Mesangial cell (primary cell): ENCODE results near the gene TTC24. TPM values are rescaled to one million over a fixed set of nuclear protein-coding genes. Genes with fewer than 3 reads are reported as not detected.

Source experiments
- total RNA-seq: library from RNA; depleted of rRNA; stranded (reverse); fragments of >200 nt; gene quantifications from 2 replicates; pipeline ENCODE4 v1.2.3, GENCODE V29; 2015

Gene TTC24
- not detected in 2 replicates for total RNA-seq

GRCh38 chr1:156579472-156579871 lies at the start of gene TTC24:
TSS of gene TTC24 (plus strand) at chr1:156579723. CDS start at chr1:156581365, 1,642 bp downstream.

DNA sequence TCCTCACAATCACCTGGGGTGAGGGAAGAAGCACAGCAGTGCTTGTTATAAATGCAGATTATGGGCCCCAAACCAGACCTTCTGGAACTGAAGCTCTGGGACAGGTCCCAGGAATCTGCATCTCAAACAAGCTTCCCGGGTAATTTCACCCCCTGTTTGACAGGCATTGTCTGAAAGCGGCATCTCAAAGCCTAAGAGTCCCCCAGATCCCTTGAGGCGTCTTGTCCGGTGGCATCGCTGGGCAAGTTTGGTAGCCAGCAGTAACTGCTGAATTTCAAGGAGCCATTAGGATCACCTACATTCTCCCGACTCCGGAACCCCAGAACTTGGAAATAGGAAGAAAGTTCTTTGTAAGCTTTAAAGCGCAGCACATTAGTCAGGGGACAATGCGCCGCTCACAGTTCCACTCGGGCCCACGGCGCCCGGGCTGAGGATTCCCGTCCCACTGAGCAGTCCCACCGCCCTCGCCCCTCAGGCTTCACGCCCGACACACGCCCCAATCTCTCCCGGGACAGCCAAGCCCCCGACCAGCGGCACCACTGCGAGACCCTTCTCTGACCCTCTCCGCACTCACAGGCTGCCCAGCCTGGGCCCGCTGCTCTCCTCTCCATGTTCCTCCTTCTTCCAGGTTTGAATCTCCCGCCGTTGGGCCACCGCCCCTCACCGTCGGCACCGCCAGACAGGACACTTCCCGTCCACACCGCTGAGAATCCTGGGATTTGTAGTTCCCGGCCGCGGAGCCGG lies 7.4 kb upstream of the TTC24 start, which contains the start of gene IQGAP3:
Gene IQGAP3, minus strand, starts transcription at position 647 of the 744 bp plus-strand sequence. Its CDS starts 36 bp downstream, at position 611.

DNA sequence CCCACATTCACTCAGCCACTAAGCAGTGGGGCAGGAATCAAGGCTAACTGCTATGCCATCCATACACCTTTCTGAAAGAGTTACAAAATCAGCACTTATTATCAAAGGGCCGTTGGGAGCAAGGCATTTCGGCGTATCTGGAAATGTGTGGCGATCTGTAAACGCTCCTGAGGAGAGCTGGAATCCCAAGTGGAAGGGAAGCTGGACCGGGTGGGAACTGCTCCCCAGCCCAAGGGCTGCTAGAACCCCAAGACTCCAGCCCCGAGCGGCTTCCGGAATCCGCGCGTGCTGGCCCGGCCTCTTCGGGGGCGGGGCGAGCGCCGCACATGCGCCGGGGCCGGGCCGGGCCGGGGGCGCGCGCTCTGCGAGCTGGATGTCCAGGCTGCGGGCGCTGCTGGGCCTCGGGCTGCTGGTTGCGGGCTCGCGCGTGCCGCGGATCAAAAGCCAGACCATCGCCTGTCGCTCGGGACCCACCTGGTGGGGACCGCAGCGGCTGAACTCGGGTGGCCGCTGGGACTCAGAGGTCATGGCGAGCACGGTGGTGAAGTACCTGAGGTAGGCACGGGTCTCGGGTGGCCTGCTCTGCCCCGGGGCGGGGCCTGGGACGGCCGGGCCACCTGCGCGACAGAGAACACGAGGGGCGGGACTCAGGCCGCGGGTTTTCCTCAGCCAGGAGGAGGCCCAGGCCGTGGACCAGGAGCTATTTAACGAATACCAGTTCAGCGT lies 12.1 kb downstream of the TTC24 start, which contains the start of gene NAXE:
Gene NAXE, plus strand, starts transcription at position 345 of the 726 bp plus-strand sequence. Its CDS starts 29 bp downstream, at position 374.

DNA sequence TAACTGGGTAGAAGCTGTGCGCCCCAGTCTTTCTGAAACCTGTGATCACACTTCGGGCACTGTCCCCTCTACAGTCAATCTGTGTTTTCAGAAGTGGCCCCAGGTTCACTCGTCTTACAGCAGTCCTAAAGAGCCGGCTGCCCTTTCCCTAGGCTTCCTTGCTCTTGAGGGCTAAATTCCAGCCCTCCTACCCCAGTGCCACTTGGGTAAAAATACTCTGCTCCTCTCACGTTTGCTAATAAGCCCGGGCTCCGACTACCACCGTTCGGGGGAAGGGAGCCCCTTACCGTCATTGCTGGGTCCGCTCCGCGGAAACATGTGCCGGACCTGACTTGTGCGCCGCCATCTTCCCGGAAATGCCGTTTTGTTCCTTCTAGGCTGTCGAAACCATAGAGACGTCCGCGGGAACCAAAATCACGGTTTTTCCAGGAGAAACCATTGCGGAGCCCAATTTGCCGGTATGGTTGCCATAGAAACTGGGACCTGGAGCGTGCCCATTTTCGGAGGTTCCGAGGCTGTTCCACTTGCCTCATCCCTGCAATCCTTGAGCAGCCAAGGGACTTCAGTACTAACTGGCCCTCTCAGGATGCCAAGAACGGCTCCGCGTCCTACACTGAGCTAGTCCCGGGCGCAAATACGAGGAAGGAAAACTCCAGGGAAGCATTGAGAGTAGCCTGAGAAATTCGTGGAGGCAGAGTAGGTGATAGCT lies 21.8 kb downstream of the TTC24 start, which contains the start of gene GPATCH4:
Gene GPATCH4, minus strand, starts transcription at position 358 of the 709 bp plus-strand sequence.

GRCh38 chr1:156618853-156619581 lies 39.5 kb downstream of the TTC24 start, which contains the start of gene HAPLN2:
TSS of gene HAPLN2 (plus strand) at chr1:156619415. CDS start at chr1:156623491, 4,076 bp downstream.

Other genes starting within 250 kb of the TTC24 start
- gene CCT3, start 241.4 kb upstream of the TTC24 start, total RNA-seq: 315 and 547 TPM in 2 replicates
- 0.76 TPM in 1 of 2 replicates, not detected in the other for gene TSACC, start 241.2 kb upstream of the TTC24 start, total RNA-seq
- gene RHBG, start 210.5 kb upstream of the TTC24 start, total RNA-seq: not detected in 2 replicates
- 16.5 and 30.7 TPM in 2 replicates for gene MEF2D, start 78.9 kb upstream of the TTC24 start, total RNA-seq
- 5.2 and 71.4 TPM in 2 replicates for gene IQGAP3, start 7.2 kb upstream of the TTC24 start, total RNA-seq
- gene NAXE, start 12.1 kb downstream of the TTC24 start, total RNA-seq: 116 and 139 TPM in 2 replicates
- gene GPATCH4, start 21.8 kb downstream of the TTC24 start, total RNA-seq: 12.7 and 18.6 TPM in 2 replicates
- gene HAPLN2, start 39.7 kb downstream of the TTC24 start, total RNA-seq: 0.25 TPM in 1 of 2 replicates, not detected in the other
- gene BCAN, start 62.4 kb downstream of the TTC24 start, total RNA-seq: not detected in 2 replicates
- gene NES, start 97.7 kb downstream of the TTC24 start, total RNA-seq: 13.4 and 31.9 TPM in 2 replicates
- 2.1 and 19.6 TPM in 2 replicates for gene CRABP2, start 125.9 kb downstream of the TTC24 start, total RNA-seq
- gene METTL25B, start 148.7 kb downstream of the TTC24 start, total RNA-seq: 11.7 and 17.1 TPM in 2 replicates
- 15.1 and 19.4 TPM in 2 replicates for gene ISG20L2, start 149.0 kb downstream of the TTC24 start, total RNA-seq
- 54.6 and 63.2 TPM in 2 replicates for gene MRPL24, start 161.4 kb downstream of the TTC24 start, total RNA-seq
- 130 and 187 TPM in 2 replicates for gene HDGF, start 172.0 kb downstream of the TTC24 start, total RNA-seq
- 43.4 and 46.6 TPM in 2 replicates for gene PRCC, start 187.8 kb downstream of the TTC24 start, total RNA-seq
- gene SH2D2A, start 237.1 kb downstream of the TTC24 start, total RNA-seq: 2.3 and 2.7 TPM in 2 replicates